COLO668 (cell line): Measurements from ENCODE around the gene BDKRB1.

Experiments
- DNase-seq: peaks from one replicate; lab custom pipeline; 2025; ENCODE audit not compliant: unreplicated experiment; lab: John Stamatoyannopoulos, UW

BDKRB1 gene

DNA sequence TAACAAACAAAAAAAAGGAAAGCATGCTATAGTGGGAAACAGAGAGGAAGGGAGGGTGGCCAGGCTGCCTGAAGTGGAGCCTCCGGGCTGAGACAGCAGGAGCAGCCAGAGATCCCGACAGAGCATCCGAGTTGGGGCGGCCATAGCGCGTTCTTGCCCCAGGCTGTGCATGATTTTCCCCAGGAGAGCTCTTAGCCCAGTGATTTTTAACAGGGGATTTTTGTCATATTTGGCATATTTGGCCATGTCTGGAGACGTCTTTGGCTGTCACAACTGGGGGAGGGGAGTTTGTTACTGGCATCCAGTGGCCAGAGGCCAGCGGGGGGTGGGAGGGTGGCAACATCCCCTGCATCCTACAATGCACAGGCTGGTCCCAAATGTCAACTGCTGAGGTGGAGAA is 23.6 kb downstream of the BDKRB1 start:
- no peak for DNase-seq

DNA sequence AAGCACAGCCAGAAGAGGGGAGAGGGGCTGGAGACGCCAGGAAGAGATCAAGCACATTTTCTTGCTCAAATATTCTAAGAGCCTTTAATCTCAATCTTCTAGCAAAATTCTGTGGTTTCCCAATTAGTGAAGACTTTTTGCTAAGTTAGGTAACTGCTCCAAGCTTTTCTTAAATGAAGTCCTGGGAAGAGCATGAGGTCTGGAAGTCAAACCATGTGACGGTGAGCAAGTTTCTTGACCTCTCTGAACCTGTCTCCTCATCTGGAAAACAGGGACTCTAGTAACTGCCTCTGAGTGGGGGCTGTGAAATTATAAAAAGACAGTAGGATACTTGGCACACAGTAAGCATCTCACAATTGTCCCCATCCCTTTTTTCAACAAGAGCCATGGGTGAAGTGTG is 24.1 kb downstream of the BDKRB1 start:
- DNase-seq = no peak

DNA sequence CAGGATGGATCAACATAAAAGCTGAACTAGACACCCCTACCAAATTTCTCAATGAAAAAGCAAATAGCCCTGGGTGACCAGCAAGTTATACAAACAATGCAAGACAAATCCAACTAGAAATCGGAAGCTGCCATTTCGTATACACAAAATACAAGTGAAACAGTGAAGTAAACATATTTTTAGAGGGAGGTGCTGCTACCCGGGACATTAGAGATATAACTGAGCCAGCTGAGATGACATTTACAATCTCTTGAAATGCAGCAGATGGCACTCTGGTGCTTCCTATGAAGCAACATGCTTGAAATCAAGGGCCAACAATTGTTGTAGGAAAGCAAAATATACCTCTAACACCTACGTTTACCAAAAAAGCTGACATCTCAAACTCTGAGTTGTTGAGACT is 25.5 kb downstream of the BDKRB1 start:
- no peak for DNase-seq

- DNase-seq = no peak
These were observed 28.0 kb downstream of the BDKRB1 start for GRCh38 chr14:96284008-96284407.

DNA sequence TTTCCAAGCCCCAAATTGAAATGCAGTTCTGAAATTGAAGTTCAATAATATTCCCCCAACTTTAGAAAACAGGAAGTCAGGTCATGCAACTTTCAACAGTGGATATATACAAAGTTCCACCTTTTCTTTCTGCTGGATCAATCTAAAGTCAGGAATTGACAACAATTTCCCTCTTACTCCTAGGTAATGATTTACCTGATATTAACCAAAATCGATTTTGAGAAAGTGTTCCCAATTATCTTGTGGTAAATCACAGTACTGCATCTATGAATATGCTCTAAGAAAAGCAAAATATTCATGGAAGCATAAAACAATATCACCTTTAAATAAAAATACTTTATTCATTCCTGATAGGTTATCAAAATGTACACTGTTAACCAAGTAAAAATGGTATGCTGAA is 28.4 kb downstream of the BDKRB1 start:
- DNase-seq = no peak

DNA sequence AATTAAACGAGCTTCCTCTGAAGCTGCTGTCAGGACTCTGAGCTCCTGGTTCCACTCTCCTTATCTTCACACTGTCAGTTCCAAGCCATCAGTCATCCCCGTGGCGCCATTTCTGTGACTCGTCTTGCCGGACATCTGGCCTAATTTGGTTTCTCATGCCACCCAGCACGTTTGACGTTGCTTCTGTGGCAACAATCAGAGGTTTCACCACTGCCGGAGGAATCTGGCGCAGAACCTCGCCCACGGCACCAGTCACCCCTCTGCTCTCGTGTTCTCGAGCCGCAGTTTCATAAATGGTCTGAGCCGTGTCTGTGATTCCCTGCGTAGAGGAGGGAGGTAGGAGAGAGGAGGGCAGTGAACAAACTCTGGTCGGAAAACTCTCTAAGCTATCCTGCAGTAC is 29.7 kb downstream of the BDKRB1 start:
- no peak for DNase-seq

- DNase-seq = no peak
These were observed 30.2 kb downstream of the BDKRB1 start for GRCh38 chr14:96286251-96286650.

GRCh38 chr14:96287856-96288255 is 31.8 kb downstream of the BDKRB1 start:
- DNase-seq = no peak

- no peak for DNase-seq
These were observed 38.2 kb downstream of the BDKRB1 start for GRCh38 chr14:96294246-96294645.

DNA sequence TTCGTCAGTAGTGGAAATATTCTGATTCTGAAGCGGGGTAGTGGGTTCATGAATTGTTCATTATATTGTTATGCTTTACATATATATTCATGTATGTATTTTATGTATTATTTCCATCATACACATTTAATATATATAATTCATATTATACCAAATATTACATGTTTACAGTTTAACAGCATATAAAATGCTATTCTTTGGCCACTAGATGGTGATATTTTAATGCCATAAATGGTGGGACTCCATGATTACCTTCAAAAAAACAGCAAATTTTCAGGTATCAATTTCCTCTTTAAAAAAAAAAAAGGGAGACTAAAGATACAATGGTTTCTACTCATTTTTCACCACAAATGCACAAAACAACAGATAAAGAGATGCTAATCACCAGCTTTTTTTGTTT is 41.0 kb downstream of the BDKRB1 start:
- DNase-seq = no peak

- no peak for DNase-seq
These were observed 42.0 kb downstream of the BDKRB1 start for GRCh38 chr14:96297997-96298515.

GRCh38 chr14:96299441-96299840 is 43.4 kb downstream of the BDKRB1 start:
- no peak for DNase-seq

- DNase-seq = no peak
These were observed 48.0 kb downstream of the BDKRB1 start for GRCh38 chr14:96303981-96304380.

DNA sequence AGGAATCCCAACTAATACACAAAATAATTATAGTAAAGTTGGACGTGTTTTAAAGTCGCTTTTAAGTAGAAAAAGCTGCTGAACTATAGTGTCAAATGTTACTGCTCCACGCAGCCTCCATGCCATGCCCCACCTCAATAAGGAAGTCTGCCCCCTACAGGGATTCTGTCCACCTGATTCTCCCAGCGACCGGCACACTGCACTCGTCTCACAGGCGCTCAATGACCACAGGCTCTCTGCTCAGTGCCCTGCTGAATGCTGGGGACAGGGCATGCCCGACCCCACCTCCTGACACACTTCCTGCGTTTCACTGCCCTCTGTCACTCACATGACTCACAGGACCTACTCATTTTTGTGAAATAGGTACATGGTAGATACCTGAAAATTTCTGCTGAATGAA is 48.9 kb downstream of the BDKRB1 start:
- no peak for DNase-seq

DNA sequence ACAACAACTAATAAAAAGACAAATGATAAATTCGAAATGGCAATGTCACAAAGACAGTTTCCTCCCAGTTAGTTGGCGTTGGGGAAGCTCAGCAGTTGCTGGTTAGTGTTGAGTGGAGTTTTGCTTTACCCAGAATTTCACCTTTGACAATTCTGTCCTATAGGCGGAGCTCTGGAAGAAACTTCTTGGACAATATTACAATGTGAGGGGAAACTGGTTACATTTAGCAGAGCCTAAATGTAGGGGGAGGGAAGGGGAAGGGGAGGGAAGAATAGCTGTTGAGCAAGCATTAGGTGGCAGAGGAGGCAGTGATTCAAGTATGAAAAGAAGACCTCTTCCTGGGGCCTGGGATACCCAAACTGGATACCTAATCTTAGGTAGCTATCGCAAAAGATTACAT is 51.4 kb downstream of the BDKRB1 start:
- no peak for DNase-seq

GRCh38 chr14:96309133-96309895 is 53.3 kb downstream of the BDKRB1 start:
- no peak for DNase-seq

GRCh38 chr14:96309896-96310330 is 53.9 kb downstream of the BDKRB1 start:
- DNase-seq = no peak

- DNase-seq = no peak
These were observed 54.9 kb downstream of the BDKRB1 start for GRCh38 chr14:96310906-96311305.
